Caki2 (cell line): ENCODE data around the gene TRIM59. TPM values are rescaled to one million over a fixed set of nuclear protein-coding genes. Genes with fewer than 3 reads are reported as not detected.
"Not testable (repeated sequence)": the region's sequence is repeated elsewhere in the genome, so short reads cannot be mapped to it uniquely, and the experiment has no call there.

Experiments used
- DNase-seq: peaks from one replicate; pipeline ENCODE4 v3.0.0-alpha.2; 2015; ENCODE audit warnings: low read depth
- in situ Hi-C: cut with HindIII; loops from 2 replicates; pipeline ENCODE4 v1.10.0; 2016; ENCODE audit warnings: low sequenced_read_pairs, low pct_unique_long_range_greater_than_20kb, mixed read lengths
- total RNA-seq: library from RNA; depleted of rRNA; stranded (reverse); fragments of >200 nt; shearing (Covaris generic); gene quantifications from 2 replicates; pipeline ENCODE4 v1.2.3, GENCODE V29; 2014; ENCODE audit warnings: low replicate concordance

Gene TRIM59
- total RNA-seq, 1 experiment from 2014 or later = 30.5 TPM

GRCh38 chr3:160464321-160464720, 14.7 kb upstream of the TRIM59 start:
- in situ Hi-C loops = no loop called here

GRCh38 chr3:160460033-160460432, 10.4 kb upstream of the TRIM59 start:
- DNase-seq = no peak
- in situ Hi-C loops = no loop called here

More at GRCh38 chr3:160464321-160464720, 14.7 kb upstream of the TRIM59 start:
- DNase-seq = no peak

GRCh38 chr3:160459450-160459970, 9.9 kb upstream of the TRIM59 start:
- in situ Hi-C loops = no loop called here
- no peak for DNase-seq

- in situ Hi-C loops = no loop called here
- no peak for DNase-seq
Observed at GRCh38 chr3:160458151-160458550, 8.6 kb upstream of the TRIM59 start.

GRCh38 chr3:160455846-160456245, 6.3 kb upstream of the TRIM59 start:
- no peak for DNase-seq
- in situ Hi-C loops = no loop called here

GRCh38 chr3:160454995-160455394, 5.4 kb upstream of the TRIM59 start:
- no peak for DNase-seq
- in situ Hi-C loops = no loop called here

- in situ Hi-C loops, DNase-seq: not testable (repeated sequence)
Observed at GRCh38 chr3:160452251-160452650, 2.7 kb upstream of the TRIM59 start.

- DNase-seq = no peak
- in situ Hi-C loops = no loop called here
Observed at GRCh38 chr3:160451602-160452001, 2.0 kb upstream of the TRIM59 start.

- in situ Hi-C loops = no loop called here
- peak; percentile 74 for DNase-seq
Observed at GRCh38 chr3:160450846-160451245, 1.3 kb upstream of the TRIM59 start.

- in situ Hi-C loops = no loop called here
- DNase-seq = no peak
Observed at GRCh38 chr3:160448845-160449635, 546 bp downstream of the TRIM59 start.

- no peak for DNase-seq
- in situ Hi-C loops = no loop called here
Observed at GRCh38 chr3:160447544-160447943, 2.0 kb downstream of the TRIM59 start.

GRCh38 chr3:160446522-160447056, 3.0 kb downstream of the TRIM59 start:
- in situ Hi-C loops = no loop called here
- DNase-seq = no peak

- in situ Hi-C loops = no loop called here
- DNase-seq = no peak
Observed at GRCh38 chr3:160445854-160446253, 3.7 kb downstream of the TRIM59 start.

GRCh38 chr3:160444411-160444810, 5.2 kb downstream of the TRIM59 start:
- in situ Hi-C loops = no loop called here

GRCh38 chr3:160440687-160441086, 8.9 kb downstream of the TRIM59 start:
- in situ Hi-C loops = no loop called here
- no peak for DNase-seq

More at GRCh38 chr3:160444411-160444810, 5.2 kb downstream of the TRIM59 start:
- no peak for DNase-seq

GRCh38 chr3:160437083-160437455, 12.5 kb downstream of the TRIM59 start:
- no peak for DNase-seq
- in situ Hi-C loops = no loop called here

- in situ Hi-C loops = no loop called here
- DNase-seq = no peak
Observed at GRCh38 chr3:160435747-160436146, 13.8 kb downstream of the TRIM59 start.

GRCh38 chr3:160435095-160435494, 14.5 kb downstream of the TRIM59 start:
- no peak for DNase-seq
- in situ Hi-C loops = no loop called here

GRCh38 chr3:160434071-160434470, 15.5 kb downstream of the TRIM59 start:
- in situ Hi-C loops = no loop called here
- DNase-seq = no peak
